Measurements from ENCODE around the gene FLNB.

Gene FLNB

GRCh38 chr3:58169371-58169770 is 161.1 kb downstream of the FLNB start:
- DNase-seq: no peak

- no peak for DNase-seq
Observed at GRCh38 chr3:58170376-58170775, 162.2 kb downstream of the FLNB start.

GRCh38 chr3:58171126-58171525 is 162.9 kb downstream of the FLNB start:
- no peak for DNase-seq

- DNase-seq: no peak
Observed at GRCh38 chr3:58173029-58173668, 164.9 kb downstream of the FLNB start.

GRCh38 chr3:58173669-58174398 is 165.6 kb downstream of the FLNB start:
- DNase-seq: no peak

GRCh38 chr3:58175187-58175436 is 166.9 kb downstream of the FLNB start:
- no peak for DNase-seq

DNA sequence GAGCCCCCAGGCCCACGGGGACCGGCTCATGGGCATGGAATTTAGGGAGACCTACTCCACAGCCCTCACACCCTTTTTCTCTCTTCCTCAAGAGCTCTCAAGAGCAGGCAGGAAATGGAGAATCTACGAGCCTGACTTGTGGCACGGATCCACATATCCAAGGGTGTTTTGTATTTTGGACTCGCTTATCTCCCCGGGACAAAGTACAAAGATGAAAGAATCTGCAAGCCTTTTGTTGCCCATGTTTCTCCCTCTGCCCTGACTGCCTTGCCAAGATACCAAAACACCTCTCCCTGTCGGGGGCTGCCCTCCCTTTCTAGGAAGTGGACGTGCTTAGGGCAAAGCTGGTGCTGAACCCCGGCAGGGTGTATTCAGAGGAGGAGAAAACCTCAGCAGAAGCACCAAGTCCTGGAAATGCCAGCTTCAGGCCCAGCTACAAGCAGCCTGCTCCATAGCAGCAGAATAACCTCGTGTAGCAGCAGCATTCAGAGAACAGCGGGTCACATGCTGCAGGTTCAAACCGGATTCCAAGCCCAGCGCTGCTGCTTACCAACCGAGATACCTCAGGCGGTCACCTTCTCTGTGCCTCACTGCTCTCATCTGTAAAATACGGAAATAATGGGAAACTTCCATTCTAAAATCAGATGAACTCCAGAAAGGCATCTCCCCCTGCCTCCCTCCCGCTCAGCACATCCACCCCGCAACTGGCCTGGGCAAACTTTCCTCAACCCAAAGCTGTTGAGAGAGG is 167.4 kb downstream of the FLNB start:
- no peak for DNase-seq

DNA sequence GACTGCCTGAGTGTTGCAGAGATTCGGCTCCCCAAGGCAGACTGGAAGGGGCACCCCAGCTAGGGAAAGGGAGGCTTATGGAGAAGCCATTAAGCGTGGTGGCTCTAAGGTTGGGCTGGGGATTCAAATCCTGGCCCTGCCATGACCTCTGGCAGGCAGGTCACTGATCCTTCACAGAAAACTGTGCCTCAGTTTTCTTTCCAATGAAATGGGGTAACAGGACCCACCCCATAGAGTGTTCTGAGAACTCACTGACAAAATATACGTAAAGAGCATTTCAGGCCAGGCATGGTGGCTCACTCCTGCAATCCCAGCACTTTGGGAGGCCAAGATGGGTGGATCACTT is 167.9 kb downstream of the FLNB start:
- DNase-seq: no peak

DNA sequence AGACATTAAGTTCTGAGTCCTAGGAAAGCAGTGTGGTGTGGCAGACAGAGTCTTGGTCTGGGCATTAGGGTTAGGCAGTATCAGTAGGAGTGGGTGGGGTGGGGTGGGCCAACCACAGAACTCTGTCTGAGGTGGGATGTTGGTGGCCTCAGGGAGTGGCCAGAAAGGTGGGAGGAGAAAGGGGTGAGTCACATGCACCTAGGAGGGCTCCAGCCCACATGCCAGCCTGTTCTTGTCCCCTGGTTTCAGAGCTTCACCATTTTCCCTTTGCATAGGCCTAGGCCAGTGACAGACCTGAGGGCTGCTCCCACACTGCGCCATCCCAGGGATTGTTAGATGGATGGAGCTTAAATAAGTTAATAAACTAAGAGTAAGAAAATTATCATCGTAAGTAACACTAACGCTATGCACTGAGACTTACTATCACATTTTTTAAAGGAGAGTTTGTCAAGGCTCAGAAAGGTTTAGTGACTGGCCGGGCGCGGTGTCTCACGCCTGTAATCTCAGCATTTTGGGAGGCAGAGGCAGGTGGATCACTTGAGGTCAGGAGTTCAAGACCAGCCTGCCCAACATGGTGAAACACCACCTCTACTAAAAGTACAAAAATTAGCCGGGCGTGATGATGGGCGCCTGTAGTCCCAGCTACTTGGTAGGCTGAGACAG is 168.7 kb downstream of the FLNB start:
- no peak for DNase-seq

DNA sequence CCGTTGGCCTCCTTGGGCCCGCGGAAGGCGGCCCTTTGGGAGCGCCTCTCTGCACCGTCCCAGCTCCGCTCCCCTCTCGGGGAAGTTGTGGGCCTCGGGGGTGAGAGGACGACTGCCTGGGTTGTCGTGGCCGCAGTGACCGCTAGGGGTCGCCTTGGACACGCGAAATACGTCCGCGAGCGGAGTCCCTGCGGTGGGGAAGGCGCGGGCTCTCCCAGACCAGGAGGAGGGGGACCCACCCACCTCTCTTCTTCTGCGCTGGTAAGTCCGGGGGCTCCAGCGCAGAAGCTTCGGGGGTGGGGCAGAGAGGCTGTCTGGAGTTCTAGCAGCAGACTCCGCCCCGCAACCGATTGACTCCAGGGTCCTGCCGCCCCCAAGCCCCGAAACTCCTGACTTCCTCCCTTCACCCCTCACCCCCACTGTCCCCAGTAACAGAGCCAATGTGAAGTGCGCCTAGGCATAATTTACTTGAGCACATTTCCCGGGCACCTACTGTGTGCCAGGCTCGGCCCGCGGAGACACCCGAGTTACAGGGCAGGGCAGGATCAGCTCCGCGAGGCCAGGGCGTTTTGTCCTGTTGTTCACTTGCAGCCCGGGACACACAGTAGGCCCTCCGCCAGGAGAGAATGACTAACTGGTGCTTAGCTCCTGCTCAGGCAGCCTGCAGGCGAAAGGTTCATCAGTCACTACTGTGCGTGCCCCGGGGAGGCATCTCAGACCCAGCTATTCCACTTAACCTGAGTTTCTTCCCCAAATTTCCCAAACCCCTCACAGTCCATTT is 169.7 kb downstream of the FLNB start:
- DNase-seq: no peak

DNA sequence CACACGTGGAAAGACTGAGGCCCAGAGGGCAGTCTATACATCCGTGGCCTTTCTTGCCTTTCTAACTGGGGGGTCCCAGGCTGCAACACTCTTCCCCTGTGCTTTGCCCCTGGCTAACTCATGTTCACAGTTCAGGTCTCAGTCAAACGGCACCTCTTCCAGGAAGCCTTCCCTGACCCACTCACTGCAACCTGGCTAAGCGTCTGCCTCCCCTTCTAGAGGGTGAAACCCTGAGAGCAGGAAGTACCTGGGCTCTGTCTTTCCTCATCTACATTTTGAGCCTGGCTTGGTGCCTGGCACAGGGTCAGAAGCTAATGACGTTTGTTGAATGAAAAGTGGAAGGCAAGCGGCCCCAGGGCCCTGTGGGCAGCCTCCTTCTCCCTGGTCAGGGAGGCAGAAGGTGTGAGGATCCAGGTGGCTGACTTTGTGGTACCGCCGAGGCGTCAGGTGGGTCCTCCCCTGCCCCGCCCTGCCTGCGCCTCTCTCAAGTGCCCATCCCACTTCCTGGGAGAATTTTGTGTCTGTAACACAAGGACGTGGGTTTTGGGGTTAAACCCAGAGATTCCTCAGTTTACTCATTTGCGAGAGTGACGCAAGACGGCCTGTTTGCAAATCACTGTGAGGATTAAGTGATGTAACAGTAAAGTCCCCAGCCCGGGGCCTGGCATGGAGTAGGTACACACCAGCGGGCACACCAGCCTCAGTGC is 170.5 kb downstream of the FLNB start:
- no peak for DNase-seq

- no peak for DNase-seq
Observed at GRCh38 chr3:58179235-58180098, 171.2 kb downstream of the FLNB start.

GRCh38 chr3:58180099-58180880 is 172.1 kb downstream of the FLNB start:
- DNase-seq: no peak

DNA sequence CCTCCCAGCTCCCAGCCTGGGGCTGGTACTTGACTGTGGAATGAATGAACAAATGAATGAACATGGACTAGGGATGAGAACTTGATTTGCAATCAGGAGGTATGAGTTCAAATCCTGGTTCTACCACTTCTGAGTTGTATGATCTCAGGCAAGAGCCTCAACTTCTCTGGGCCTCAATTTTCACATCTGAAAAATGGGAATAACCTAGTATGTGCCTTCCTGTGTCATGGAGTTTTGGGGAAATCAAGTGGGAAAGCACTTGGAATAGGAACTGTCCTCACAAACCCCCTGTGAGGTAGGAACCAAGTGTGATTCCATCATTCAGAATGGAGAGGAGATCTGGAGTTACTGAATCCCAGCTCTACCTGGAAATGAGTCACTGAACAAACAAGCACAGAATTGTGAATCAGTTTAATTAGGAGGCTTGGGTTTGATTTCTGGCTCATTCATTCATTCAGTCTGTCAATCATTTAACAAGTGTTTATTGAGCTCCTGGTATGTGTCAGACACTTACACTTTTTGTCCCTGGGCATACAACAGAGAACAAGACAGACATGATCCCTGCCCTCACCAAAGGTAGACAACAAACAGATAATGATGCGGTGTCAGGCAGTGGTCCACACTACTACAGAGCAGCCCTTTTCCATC is 172.8 kb downstream of the FLNB start:
- no peak for DNase-seq

DNA sequence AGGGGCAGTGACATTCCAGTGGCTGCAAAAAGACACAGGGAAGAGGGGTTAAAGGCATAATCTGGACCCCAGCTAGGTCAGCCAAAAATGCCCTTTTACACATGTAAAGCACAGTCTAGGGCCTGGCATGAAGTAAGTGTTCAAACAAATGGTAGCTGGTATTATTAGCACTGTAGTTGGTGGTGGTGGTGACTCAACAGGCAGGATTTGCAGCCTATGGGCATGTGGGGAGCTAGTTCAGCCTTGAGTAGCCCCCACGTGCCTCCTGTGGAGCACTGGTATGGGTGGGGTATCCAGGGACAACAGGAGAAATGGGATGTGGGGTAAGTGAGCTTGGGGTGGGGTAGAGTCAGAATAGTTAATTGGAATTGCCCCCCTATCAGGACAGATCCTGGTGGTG is 175.0 kb downstream of the FLNB start:
- no peak for DNase-seq

- no peak for DNase-seq
Observed at GRCh38 chr3:58183891-58184290, 175.7 kb downstream of the FLNB start.

DNA sequence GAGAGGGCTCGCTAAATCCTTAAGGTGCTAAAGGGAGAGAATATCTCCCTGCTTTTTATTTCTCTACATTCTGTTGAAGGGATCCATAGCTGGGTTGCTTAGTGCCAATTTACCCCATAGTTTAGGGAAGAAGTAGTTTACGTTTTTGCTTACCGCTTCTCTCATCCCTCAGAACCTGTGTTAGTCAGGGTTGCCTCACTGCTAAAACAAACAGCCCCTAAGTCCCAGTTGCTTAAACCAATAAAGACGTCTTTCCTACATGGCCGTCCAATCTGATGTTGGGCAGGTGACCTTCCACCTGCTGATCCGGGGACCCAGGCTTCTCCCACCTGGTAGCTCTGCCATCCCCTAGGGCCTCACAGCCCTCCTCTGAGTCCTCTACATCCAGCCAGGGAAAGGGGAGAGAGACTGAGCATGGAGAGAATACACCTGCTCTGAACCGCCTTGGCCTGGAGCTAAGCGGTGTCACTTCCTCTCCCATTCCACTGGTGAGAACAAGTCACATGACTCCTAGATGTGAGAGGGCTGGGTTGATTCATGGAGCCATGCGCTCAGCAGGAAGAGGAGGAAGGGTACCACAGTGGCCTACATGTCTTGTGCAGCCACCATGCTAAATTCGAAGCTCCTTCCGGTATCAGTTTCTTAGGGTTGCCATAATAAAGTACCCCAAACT is 176.2 kb downstream of the FLNB start:
- DNase-seq: no peak

DNA sequence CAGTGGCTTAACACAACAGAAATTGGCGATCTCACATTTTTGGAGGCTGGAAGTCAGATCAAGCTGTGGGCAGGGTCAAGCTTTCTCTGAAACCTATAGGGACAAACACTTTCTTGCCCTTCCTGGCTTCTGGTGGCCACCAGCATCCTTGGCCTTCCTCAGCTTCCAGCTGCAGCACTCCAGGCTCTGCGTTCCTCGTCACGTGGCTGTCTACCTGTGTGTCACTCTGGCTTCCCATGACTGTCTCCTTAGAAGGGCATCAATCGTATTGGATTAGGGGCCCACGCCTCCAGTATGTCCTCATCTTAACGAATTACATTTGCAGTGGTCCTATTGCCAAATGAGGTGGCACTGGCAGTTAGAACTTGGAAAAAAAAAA is 176.7 kb downstream of the FLNB start:
- no peak for DNase-seq

DNA sequence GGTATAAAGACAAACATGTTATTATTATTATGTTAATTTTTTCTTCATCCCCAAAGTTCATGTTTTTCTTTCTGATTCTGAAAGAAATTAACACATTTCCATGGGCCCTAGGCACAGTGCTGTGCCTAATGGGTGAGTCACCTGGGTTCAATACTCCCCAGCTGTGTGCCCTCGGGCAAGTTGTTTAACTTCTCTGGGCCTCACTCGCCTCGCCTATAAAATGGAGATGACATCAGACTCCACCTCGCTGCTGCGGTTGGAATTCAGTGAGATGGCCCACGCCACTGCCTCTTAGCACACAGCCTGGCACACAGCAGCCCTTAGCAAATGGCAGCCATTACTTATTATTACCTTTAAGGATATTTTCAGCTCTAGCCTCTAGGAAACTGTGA is 179.9 kb downstream of the FLNB start:
- no peak for DNase-seq

All from NCI-H2107 (cell line).